Glutamatergic neuron (in vitro differentiated cells): ENCODE data around the gene CIAO3. TPM values are rescaled to one million over a fixed set of nuclear protein-coding genes. Genes with fewer than 3 reads are reported as not detected.

Experiments
- DNase-seq: peaks from one replicate; pipeline ENCODE4 v3.0.0; 2022
- H3K27ac Mint-ChIP-seq: one replicate; pipeline ENCODE4 v1.8.0; 2020; ENCODE audit warnings: mild to moderate bottlenecking, mixed read lengths, inconsistent platforms; ENCODE audit not compliant: unreplicated experiment
- H3K27me3 Mint-ChIP-seq: one replicate; pipeline ENCODE4 v1.8.0; 2020; ENCODE audit warnings: mild to moderate bottlenecking, moderate library complexity, mixed read lengths, inconsistent platforms; ENCODE audit not compliant: unreplicated experiment
- H3K36me3 Mint-ChIP-seq: one replicate; pipeline ENCODE4 v1.8.0; 2020; ENCODE audit warnings: mild to moderate bottlenecking, mixed read lengths, inconsistent platforms; ENCODE audit not compliant: unreplicated experiment
- H3K4me1 Mint-ChIP-seq: one replicate; pipeline ENCODE4 v1.8.0; 2020; ENCODE audit warnings: mild to moderate bottlenecking, low read depth, mixed read lengths, inconsistent platforms; ENCODE audit not compliant: unreplicated experiment
- H3K4me3 Mint-ChIP-seq: one replicate; pipeline ENCODE4 v1.8.0; 2020; ENCODE audit warnings: mild to moderate bottlenecking, mixed read lengths, inconsistent platforms; ENCODE audit not compliant: unreplicated experiment
- H3K9me3 Mint-ChIP-seq: one replicate; pipeline ENCODE4 v1.8.0; 2020; ENCODE audit warnings: mild to moderate bottlenecking, moderate library complexity, mixed read lengths, inconsistent platforms; ENCODE audit not compliant: unreplicated experiment
- total RNA-seq: library from RNA; stranded (reverse); fragmentation: NEBNext Ultra II Directional; extraction: Animal tissue kit (Norgen Biotek cat#: 25700); gene quantifications from one replicate; pipeline ENCODE4 v1.2.1, GENCODE V29; 2021; ENCODE audit not compliant: unreplicated experiment
- TF ChIP-seq, protein P1 (sequence below): fragments of 200-600 bp; sonication (generic); IDR thresholded peaks from one replicate; pipeline ENCODE4 v1.5.0; 2021; ENCODE audit not compliant: partially characterized antibody, unreplicated experiment

The CIAO3 gene
- total RNA-seq, 1 donor from 2014 or later, result 49.5 TPM

DNA sequence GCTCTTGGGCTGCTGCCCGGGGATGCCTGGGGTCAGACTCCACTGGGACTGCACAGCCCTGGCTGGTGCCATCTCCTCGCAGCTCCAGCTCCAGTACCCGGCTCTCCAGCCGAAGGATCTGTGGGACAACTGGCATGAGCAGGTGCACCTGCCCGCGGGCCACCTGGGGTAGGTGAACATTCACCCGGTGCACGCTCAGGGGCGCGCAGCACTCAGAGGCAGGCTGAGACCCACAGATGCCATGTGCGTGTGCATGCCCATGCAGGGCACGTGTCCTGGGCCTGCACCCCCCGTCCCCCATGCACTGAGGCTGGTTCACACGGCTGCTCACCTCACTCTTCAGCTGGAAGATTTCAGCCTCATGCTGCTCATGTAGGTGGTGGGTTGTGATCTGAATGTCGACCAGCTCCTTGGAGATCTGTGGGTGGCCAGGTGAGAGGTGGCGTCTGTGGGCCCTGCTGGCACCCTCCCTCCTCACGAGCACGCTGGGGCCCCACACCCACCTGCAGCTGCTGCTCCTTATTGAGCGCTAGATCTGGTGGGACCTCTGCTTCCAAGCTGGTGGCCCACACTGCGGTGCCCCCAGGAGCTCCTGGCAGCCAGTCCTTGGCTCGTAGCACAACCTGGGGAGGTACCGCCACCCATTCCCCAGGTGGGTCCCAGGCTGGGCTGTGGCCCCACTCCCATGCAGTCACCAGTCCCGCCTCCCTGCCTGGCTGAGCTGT, 15.2 kb downstream of the CIAO3 start:
- Mint-ChIP-seq H3K4me1 (no peaks in the 10 kb centered on the region), H3K4me3 (no peak overlapping the region), H3K27ac (no peak overlapping the region), H3K27me3 (peaks cover 6% of the 10 kb centered on the region), H3K9me3 (no peaks in the 10 kb centered on the region), H3K36me3 (no peaks in the 10 kb centered on the region)
- DNase-seq, result no peak
- TF ChIP-seq, protein P1, sequence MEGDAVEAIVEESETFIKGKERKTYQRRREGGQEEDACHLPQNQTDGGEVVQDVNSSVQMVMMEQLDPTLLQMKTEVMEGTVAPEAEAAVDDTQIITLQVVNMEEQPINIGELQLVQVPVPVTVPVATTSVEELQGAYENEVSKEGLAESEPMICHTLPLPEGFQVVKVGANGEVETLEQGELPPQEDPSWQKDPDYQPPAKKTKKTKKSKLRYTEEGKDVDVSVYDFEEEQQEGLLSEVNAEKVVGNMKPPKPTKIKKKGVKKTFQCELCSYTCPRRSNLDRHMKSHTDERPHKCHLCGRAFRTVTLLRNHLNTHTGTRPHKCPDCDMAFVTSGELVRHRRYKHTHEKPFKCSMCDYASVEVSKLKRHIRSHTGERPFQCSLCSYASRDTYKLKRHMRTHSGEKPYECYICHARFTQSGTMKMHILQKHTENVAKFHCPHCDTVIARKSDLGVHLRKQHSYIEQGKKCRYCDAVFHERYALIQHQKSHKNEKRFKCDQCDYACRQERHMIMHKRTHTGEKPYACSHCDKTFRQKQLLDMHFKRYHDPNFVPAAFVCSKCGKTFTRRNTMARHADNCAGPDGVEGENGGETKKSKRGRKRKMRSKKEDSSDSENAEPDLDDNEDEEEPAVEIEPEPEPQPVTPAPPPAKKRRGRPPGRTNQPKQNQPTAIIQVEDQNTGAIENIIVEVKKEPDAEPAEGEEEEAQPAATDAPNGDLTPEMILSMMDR, result no peak

- H3K27ac Mint-ChIP-seq, result no peak overlapping the region
- DNase-seq, result no peak
- no peaks in the 10 kb centered on the region for H3K36me3 Mint-ChIP-seq
- TF ChIP-seq, protein P1, result no peak
- peaks cover 2% of the 10 kb centered on the region for H3K4me1 Mint-ChIP-seq
- no peak overlapping the region for H3K4me3 Mint-ChIP-seq
- H3K27me3 Mint-ChIP-seq, result peaks cover 12% of the 10 kb centered on the region
- peaks cover 3% of the 10 kb centered on the region for H3K9me3 Mint-ChIP-seq
These were observed 15.8 kb downstream of the CIAO3 start for GRCh38 chr16:725041-725376.

- no peaks in the 10 kb centered on the region for H3K36me3 Mint-ChIP-seq
- H3K9me3 Mint-ChIP-seq, result peaks cover 5% of the 10 kb centered on the region
- H3K4me1 Mint-ChIP-seq, result peaks cover 3% of the 10 kb centered on the region
- H3K27ac Mint-ChIP-seq, result no peak overlapping the region
- no peak for DNase-seq
- TF ChIP-seq, protein P1, result no peak
- no peak overlapping the region for H3K4me3 Mint-ChIP-seq
- H3K27me3 Mint-ChIP-seq, result peaks cover 14% of the 10 kb centered on the region
These were observed 16.4 kb downstream of the CIAO3 start for GRCh38 chr16:724188-725040.

- no peak overlapping the region for H3K4me3 Mint-ChIP-seq
- TF ChIP-seq, protein P1, result no peak
- H3K9me3 Mint-ChIP-seq, result peaks cover 9% of the 10 kb centered on the region
- H3K27ac Mint-ChIP-seq, result no peak overlapping the region
- no peak for DNase-seq
- H3K36me3 Mint-ChIP-seq, result no peaks in the 10 kb centered on the region
- H3K4me1 Mint-ChIP-seq, result peaks cover 11% of the 10 kb centered on the region
- peaks cover 17% of the 10 kb centered on the region for H3K27me3 Mint-ChIP-seq
These were observed 17.1 kb downstream of the CIAO3 start for GRCh38 chr16:723695-724094.
